HL-60 (cell line): ENCODE results near the gene PDE1C.

Experiments used
- CTCF ChIP-seq: IDR thresholded peaks from one replicate; pipeline ENCODE4 v1.5.1; 2011; ENCODE audit warnings: low read length, control low read depth, inconsistent platforms; ENCODE audit not compliant: insufficient read depth
- GABPA ChIP-seq: IDR thresholded peaks from 2 replicates; pipeline ENCODE4 v1.6.1; 2012; ENCODE audit warnings: low read depth
- POLR2AphosphoS5 ChIP-seq: IDR thresholded peaks from 2 replicates; pipeline ENCODE4 v1.6.1; 2012; ENCODE audit warnings: low read depth

- TF ChIP-seq CTCF, result no peak
- no peak for TF ChIP-seq POLR2AphosphoS5
- TF ChIP-seq GABPA, result no peak
Measured at GRCh38 chr7:31872545-31873370, 197.4 kb downstream of the PDE1C start.
